Dendritic cell treated with granulocyte-macrophage colony-stimulating factor and Interleukin-4, amounts not matched to agents 40 ng/mL and 50 ng/mL, for 4 days (primary cell): ENCODE data around the gene S1PR1.
A peak's percentile ranks its signal among the peaks of the same experiment; 100 is the strongest.
"Not testable (repeated sequence)": the region's sequence is repeated elsewhere in the genome, so short reads cannot be mapped to it uniquely, and the experiment has no call there.

ENCODE experiments used
- H3K27ac Mint-ChIP-seq: one replicate; pipeline ENCODE4 v1.8.0; 2022; ENCODE audit warnings: mild to moderate bottlenecking, mixed read lengths
- H3K27me3 Mint-ChIP-seq: one replicate; pipeline ENCODE4 v1.8.0; 2022; ENCODE audit warnings: mild to moderate bottlenecking, mixed read lengths
- H3K36me3 Mint-ChIP-seq: one replicate; pipeline ENCODE4 v1.8.0; 2022; ENCODE audit warnings: low read depth, mixed read lengths
- H3K4me1 Mint-ChIP-seq: one replicate; pipeline ENCODE4 v1.8.0; 2022; ENCODE audit warnings: low read depth, mixed read lengths
- H3K4me3 Mint-ChIP-seq: one replicate; pipeline ENCODE4 v1.8.0; 2022; ENCODE audit warnings: mild to moderate bottlenecking, moderate library complexity, mixed read lengths
- H3K9me3 Mint-ChIP-seq: one replicate; pipeline ENCODE4 v1.8.0; 2022; ENCODE audit warnings: mixed read lengths
- intact Hi-C: fragments of 100-400 bp; cut with micrococcal nuclease; formaldehyde crosslinking; loops from one replicate; pipeline ENCODE4 v1.15.0; 2022

The S1PR1 gene

DNA sequence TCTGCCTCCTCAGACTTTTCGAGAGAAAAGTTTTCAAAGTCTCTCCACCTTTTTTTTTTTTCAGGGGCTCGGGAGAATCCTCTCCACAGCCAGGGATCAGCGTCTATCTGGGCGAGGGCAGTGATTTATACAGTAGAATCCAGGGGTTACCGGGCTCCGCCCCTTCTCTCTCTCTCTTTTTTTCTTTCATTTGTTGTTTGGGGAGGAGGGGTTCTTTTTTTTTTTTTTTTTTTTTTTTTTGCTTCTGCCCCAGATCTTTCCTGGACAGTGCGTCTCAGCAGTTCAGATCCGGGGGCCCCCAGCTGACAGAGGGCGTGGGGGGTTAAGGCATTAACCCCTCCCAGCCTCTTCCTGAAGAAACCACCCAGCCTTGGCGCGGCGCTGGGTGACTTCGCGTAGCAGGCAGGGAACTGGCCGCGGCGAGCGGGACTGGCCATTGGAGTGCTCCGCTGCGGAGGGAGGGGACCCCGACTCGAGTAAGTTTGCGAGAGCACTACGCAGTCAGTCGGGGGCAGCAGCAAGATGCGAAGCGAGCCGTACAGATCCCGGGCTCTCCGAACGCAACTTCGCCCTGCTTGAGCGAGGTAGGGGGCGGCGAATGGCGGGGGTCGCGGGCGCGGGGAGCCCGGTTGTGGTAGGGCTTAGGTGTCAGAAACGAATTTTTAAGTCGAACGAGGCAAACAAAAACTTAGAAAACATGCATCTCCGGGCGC is at the start of gene S1PR1:
Gene S1PR1, plus strand, starts transcription at position 504 of the 713 bp plus-strand sequence. CDS start 1,966 bp downstream, outside the sequence.
- Mint-ChIP-seq H3K27ac (peak within 1 kb of the TSS; percentile 86), H3K4me3 (peak within 1 kb of the TSS; percentile 94), H3K9me3 (no peaks in the 10 kb centered on the region), H3K27me3 (peaks cover 52% of the 10 kb centered on the region), H3K36me3 (peaks cover 41% of the 10 kb centered on the region), H3K4me1 (peaks cover 57% of the 10 kb centered on the region)
- intact Hi-C loops = loop anchor here (1.0 to 10.0 kb wide), 4 partner anchors 52 to 214 kb away; no protein-coding TSS in a partner anchor

DNA sequence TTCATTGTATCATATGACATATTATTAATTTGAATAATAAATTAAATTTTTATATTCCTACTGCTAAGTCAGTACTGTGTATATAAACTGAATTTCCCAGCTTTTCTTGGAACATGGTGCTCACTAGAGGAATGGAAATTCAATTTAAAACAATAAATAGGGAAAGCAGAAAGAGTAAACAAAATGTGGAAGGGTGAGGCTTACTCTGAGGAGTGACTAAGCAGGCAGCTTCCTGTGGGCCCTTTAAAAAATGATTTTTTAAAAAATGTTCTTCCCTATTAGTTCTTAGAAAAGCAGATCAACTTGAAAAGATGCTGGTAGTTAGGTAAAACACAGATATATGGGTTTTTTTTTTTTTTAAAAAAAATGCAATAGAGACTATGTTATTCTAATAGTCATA is 49.5 kb upstream of the S1PR1 start:
- Mint-ChIP-seq H3K27me3 (peaks cover 1% of the 10 kb centered on the region), H3K9me3 (peaks cover 9% of the 10 kb centered on the region), H3K36me3 (no peaks in the 10 kb centered on the region), H3K4me1 (peaks cover 49% of the 10 kb centered on the region), H3K27ac (peak overlapping the region; percentile 90), H3K4me3 (no peak overlapping the region)
- intact Hi-C loops = loop anchor here (10.0 kb wide), 1 partner anchor 48 kb away; the partner anchor contains the start of gene S1PR1

DNA sequence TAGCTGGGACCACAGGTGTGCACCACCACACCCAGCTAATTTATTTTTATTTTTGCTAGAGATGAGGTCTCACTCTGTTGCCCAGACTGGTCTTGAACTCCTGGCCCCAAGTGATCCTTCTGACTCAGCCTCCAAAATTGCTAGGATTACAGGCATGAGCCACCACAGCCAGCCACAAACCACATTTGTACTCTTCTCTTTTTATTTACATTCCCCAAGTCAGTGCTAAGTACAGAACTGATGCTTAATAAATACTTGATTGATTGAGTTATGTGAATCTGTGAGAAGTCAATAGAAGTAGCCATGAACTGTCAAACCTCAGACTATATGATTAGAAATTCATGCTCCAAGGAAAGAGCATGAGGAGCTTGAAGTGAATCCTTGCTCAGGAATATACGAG is 48.5 kb upstream of the S1PR1 start:
- H3K36me3 Mint-ChIP-seq = no peaks in the 10 kb centered on the region
- H3K27me3 Mint-ChIP-seq = peaks cover 1% of the 10 kb centered on the region

DNA sequence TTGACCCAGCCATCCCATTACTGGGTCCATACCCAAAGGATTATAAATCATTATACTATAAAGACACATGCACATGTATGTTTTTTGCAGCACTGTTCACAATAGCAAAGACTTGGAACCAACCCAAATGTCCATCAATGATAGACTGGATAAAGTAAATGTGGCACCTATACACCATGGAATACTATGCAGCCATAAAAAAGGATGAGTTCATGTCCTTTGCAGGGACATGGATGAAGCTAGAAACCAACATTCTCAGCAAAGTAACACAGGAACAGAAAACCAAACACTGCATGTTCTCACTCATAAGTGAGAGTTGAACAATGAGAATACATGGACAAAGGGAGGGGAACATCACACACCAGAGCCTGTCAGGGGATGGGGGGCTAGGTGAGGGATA is 47.9 kb upstream of the S1PR1 start:
- peaks cover 64% of the 10 kb centered on the region for H3K4me1 Mint-ChIP-seq
- intact Hi-C loops = loop anchor here (10.0 kb wide), 1 partner anchor 46 kb away; the partner anchor contains the start of gene S1PR1
- H3K27me3 Mint-ChIP-seq, H3K4me3 Mint-ChIP-seq, H3K36me3 Mint-ChIP-seq, H3K9me3 Mint-ChIP-seq: not testable (repeated sequence)
- H3K27ac Mint-ChIP-seq = peak overlapping the region; percentile 90

More for the DNA sequence above, 48.5 kb upstream of the S1PR1 start:
- H3K9me3 Mint-ChIP-seq = peaks cover 9% of the 10 kb centered on the region
- H3K4me1 Mint-ChIP-seq = peaks cover 59% of the 10 kb centered on the region
- H3K27ac Mint-ChIP-seq = peak overlapping the region; percentile 90
- intact Hi-C loops = loop anchor here (10.0 kb wide), 1 partner anchor 46 kb away; the partner anchor contains the start of gene S1PR1
- no peak overlapping the region for H3K4me3 Mint-ChIP-seq

DNA sequence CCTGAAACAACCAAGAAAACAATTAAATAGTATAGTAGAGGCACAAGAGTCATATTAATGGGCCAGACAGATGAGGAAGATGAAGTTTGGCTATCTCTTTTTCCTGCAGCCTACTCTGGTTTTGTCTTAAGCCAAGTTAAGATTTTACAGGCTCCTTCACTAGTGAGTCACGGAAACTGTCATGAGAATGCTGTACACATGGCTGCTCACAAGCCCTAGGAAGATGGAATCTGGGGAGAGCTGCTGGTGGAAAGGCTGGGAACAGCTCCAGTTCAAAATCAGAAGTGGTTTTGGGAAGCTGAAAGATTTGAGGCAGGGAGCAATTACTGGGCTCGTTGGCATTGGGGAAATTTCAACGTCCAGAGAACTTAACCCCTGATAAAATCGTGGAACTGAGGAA is 46.4 kb upstream of the S1PR1 start:
- no peaks in the 10 kb centered on the region for H3K36me3 Mint-ChIP-seq
- H3K4me3 Mint-ChIP-seq = no peak overlapping the region

DNA sequence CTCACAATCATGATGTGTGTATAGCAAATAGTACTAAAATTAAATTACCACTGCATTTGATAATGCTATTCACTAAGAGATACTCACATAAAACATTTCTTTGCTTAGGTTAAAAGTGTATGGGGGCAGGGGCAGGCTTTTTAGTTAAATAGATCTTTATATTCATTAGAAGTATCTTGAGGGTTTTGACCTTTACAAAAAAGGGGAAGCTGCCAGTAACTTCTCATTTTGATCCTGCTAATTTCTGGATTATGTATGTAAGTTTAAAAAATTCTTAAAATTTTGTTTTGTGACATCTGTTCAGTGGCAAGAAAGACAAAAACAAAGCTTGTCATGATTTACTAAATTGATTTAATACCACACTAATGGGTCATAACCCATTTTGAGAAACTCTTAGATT is 45.8 kb upstream of the S1PR1 start:
- H3K4me3 Mint-ChIP-seq = no peak overlapping the region
- peaks cover 9% of the 10 kb centered on the region for H3K9me3 Mint-ChIP-seq
- intact Hi-C loops = no loop called here
- no peaks in the 10 kb centered on the region for H3K27me3 Mint-ChIP-seq
- peaks cover 72% of the 10 kb centered on the region for H3K4me1 Mint-ChIP-seq
- peak overlapping the region; percentile 75 for H3K27ac Mint-ChIP-seq
- H3K36me3 Mint-ChIP-seq = no peaks in the 10 kb centered on the region

More for the DNA sequence above, 46.4 kb upstream of the S1PR1 start:
- Mint-ChIP-seq H3K27ac (peak overlapping the region; percentile 75), H3K4me1 (peaks cover 71% of the 10 kb centered on the region), H3K9me3 (peaks cover 9% of the 10 kb centered on the region), H3K27me3 (no peaks in the 10 kb centered on the region)
- intact Hi-C loops = no loop called here

DNA sequence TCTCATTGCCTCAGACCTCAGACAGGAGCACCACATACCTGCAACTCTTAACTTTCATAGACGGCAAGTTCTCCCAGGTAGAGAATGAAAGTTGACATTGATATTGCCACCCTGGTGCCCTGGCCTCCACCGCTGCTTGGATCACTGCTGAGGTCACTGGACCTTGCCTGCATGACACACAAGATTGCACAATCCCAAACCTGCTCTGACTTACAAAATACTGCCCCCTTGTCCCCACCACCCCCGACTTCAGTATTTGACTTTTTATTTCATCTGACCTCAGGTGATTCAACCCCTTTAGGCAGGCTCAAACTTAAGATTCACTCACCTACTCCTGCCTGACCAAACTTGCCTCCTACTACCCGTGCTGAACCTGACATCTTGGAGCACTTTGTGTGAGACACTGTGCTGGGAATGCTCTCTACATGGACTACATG is 43.1 kb upstream of the S1PR1 start:
- H3K27ac Mint-ChIP-seq = no peak overlapping the region
- intact Hi-C loops = no loop called here
- H3K9me3 Mint-ChIP-seq = no peaks in the 10 kb centered on the region
- peaks cover 52% of the 10 kb centered on the region for H3K4me1 Mint-ChIP-seq
- H3K4me3 Mint-ChIP-seq = no peak overlapping the region
- H3K36me3 Mint-ChIP-seq = no peaks in the 10 kb centered on the region
- H3K27me3 Mint-ChIP-seq = no peaks in the 10 kb centered on the region

DNA sequence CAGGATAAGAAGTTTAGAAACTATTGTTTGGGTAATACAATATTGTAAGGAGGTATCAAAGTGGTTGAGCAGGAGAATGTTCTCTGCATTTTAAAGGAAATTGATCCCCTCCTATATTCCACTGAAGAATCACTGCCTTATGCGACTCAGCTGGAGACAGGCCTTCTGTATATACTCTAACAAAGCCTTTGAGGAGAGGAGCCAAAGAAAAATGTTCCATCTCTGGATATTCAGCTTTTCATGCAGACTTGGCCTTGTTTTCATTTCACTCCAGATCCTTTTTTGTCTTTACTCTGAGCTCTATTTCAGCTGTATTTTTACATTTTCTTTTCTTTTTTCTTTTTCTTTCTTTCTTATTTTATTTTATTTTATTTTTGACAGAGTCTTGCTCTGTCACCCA is 42.1 kb upstream of the S1PR1 start:
- no peaks in the 10 kb centered on the region for H3K9me3 Mint-ChIP-seq
- peaks cover 51% of the 10 kb centered on the region for H3K4me1 Mint-ChIP-seq
- H3K27ac Mint-ChIP-seq = no peak overlapping the region
- no peaks in the 10 kb centered on the region for H3K27me3 Mint-ChIP-seq
- no peaks in the 10 kb centered on the region for H3K36me3 Mint-ChIP-seq
- H3K4me3 Mint-ChIP-seq = no peak overlapping the region
- intact Hi-C loops = no loop called here

DNA sequence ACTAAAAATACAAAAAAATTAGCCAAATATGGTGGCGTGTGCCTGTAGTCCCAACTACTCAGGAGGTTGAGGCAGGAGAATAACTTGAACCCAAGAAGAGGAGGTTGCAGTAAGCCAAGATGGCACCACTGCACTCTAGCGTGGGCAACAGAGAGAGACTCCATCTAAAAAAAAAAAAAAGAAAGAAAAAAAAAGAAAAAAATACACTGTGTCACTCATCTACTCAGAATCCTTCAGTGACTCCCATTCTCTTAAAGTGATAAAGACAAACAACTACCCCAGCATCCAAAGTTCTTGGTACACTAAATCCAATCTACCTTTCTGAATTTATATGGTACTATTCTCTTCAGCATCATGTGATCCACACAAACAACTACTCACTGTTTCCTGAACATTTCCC is 40.2 kb upstream of the S1PR1 start:
- Mint-ChIP-seq H3K27ac (no peak overlapping the region), H3K9me3 (no peaks in the 10 kb centered on the region), H3K36me3 (no peaks in the 10 kb centered on the region), H3K27me3 (no peaks in the 10 kb centered on the region), H3K4me1 (peaks cover 38% of the 10 kb centered on the region), H3K4me3 (no peak overlapping the region)
- intact Hi-C loops = no loop called here

DNA sequence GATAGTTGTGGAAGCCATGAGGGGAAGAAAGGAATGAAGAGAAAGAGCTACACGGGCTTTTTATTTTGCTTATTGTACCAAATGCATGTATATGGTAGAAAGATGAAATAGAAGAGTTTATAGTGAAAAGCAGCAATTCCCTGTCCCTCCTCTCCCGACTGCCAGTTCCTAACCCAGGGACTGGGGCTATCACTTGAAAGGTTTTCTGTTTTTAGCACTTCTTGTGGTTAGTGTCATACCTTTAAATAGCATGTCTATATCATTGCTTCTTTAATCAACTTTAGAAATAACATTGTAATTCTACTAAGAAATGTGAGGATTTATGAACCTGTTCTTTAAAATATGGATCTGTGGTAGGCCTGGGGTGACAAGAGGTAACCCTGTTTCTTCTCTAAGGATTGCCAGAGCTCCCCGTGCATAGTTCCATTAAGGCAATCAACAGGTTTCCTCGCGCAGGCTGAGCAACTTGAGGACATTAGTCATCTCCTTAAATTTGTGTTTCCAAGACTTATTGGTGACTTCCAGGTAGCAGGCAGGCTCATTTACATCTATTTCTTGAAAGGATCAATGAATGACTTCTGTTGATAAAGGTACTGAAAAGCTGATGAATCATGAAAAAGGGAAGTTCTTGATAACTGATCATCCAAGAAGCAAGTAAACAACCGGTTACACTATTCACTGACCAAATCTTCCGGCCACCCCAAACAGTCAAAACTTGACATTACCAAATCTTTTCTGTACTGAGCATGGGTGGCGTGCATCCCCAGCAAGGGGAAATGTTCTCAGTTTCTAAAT is 37.8 kb upstream of the S1PR1 start:
- Mint-ChIP-seq H3K9me3 (no peaks in the 10 kb centered on the region), H3K36me3 (no peaks in the 10 kb centered on the region), H3K4me3 (no peak overlapping the region), H3K27ac (no peak overlapping the region), H3K27me3 (no peaks in the 10 kb centered on the region), H3K4me1 (peaks cover 16% of the 10 kb centered on the region)
- intact Hi-C loops = no loop called here

DNA sequence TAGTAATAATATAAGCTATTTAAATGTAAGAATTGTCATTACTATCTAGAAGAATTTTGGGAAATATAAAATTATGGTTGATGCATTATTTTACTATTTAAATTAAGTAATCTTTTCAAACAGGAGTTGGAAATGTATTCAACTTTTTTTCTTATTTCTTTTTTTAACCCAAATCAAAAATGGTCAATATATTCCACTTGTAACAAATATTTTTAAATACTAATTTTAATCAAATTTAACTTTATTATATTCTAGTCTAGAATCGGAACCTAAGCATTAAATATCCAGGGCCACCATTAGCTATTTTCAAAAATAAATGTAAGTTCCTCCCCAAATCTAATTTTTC is 37.2 kb upstream of the S1PR1 start:
- H3K27ac Mint-ChIP-seq = no peak overlapping the region
- H3K4me3 Mint-ChIP-seq = no peak overlapping the region
- no peaks in the 10 kb centered on the region for H3K36me3 Mint-ChIP-seq
- H3K4me1 Mint-ChIP-seq = peaks cover 15% of the 10 kb centered on the region
- H3K27me3 Mint-ChIP-seq = no peaks in the 10 kb centered on the region
- intact Hi-C loops = no loop called here
- no peaks in the 10 kb centered on the region for H3K9me3 Mint-ChIP-seq

DNA sequence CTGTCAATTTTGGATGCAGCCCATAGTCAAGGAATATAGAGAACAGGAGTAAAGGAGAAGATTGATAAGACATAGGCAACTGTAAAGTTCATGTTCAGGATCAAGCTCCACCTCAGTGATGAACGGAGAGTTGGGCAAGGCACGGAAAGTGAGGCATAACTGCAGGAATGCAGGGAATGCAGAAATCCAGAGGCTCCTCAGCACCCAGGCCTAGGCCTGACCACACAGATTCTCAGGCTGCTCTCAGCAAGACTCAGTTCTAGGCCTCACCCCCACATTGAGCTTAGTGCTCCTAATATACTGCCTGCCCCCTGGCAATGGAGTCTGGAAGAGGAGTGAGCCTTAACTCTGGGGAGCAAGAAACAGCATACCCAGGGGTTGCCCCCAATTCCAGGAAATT is 36.3 kb upstream of the S1PR1 start:
- Mint-ChIP-seq H3K36me3 (no peaks in the 10 kb centered on the region), H3K9me3 (no peaks in the 10 kb centered on the region), H3K4me3 (no peak overlapping the region), H3K4me1 (peaks cover 10% of the 10 kb centered on the region), H3K27ac (no peak overlapping the region), H3K27me3 (no peaks in the 10 kb centered on the region)
- intact Hi-C loops = no loop called here

DNA sequence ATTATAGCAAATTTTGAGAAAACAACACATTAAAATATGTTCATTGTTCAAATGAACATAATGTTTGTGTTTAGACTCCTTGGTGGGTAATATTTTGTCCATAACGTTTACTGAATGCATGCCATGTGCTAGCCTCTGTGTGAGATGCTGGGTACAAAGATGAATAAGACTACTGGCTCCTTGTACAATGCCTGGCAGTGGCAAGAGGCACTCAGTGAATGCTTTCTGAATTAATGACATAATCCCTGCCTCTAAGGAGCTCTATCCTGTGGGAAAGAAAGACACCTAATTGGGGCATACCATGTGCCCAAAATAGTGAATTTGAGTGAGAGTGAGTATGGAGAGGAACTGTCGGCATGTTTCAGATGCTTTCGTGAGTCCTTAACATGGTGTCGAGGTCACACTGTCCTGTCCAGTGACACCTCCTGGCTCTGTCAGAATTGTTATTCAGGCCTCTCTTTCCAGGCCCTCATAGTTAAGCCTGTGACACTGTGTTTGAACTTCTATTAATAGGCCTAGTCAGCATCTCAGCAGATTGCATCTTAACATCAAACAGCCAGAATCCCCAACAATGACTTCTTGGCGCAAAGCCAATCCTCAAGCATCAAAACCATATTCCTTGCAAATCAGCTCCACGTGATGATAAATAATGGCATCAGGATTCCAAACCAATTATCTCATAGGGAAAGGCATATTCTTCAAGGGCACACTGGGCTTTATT is 32.8 kb upstream of the S1PR1 start:
- intact Hi-C loops = no loop called here
- Mint-ChIP-seq H3K4me3 (no peak overlapping the region), H3K36me3 (no peaks in the 10 kb centered on the region), H3K27me3 (no peaks in the 10 kb centered on the region), H3K9me3 (no peaks in the 10 kb centered on the region), H3K27ac (no peak overlapping the region), H3K4me1 (peaks cover 10% of the 10 kb centered on the region)

DNA sequence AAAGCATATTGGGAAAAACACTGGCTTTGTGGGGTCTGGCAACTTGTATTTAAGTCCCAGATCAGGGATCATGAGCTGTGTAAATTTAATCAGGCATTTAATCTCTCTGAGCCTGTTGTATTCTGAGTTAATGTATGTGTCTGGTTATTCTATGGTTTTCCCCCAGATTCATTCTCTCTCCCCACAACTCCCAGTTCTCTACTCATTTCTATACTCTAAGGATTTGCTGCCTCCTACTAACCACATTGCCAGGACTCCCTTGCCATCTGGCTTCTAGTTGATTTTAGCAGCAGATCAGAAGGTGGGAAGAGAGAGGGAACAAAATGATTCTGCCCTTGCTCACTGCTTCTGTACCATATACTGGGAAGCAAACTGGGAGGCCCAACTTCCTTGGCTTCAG is 31.4 kb upstream of the S1PR1 start:
- Mint-ChIP-seq H3K27me3 (no peaks in the 10 kb centered on the region), H3K9me3 (no peaks in the 10 kb centered on the region), H3K36me3 (no peaks in the 10 kb centered on the region), H3K27ac (no peak overlapping the region), H3K4me1 (no peaks in the 10 kb centered on the region), H3K4me3 (no peak overlapping the region)
- intact Hi-C loops = no loop called here
